HUDEP-2 (cell line): Measurements from ENCODE around the gene SERF2.

Experiments
- DNase-seq, 76 experiments: peaks; one replicate each; lab custom pipeline; 2025; ENCODE audit not compliant: unreplicated experiment in 76 of 76; lab: John Stamatoyannopoulos, UW

The SERF2 gene

DNA sequence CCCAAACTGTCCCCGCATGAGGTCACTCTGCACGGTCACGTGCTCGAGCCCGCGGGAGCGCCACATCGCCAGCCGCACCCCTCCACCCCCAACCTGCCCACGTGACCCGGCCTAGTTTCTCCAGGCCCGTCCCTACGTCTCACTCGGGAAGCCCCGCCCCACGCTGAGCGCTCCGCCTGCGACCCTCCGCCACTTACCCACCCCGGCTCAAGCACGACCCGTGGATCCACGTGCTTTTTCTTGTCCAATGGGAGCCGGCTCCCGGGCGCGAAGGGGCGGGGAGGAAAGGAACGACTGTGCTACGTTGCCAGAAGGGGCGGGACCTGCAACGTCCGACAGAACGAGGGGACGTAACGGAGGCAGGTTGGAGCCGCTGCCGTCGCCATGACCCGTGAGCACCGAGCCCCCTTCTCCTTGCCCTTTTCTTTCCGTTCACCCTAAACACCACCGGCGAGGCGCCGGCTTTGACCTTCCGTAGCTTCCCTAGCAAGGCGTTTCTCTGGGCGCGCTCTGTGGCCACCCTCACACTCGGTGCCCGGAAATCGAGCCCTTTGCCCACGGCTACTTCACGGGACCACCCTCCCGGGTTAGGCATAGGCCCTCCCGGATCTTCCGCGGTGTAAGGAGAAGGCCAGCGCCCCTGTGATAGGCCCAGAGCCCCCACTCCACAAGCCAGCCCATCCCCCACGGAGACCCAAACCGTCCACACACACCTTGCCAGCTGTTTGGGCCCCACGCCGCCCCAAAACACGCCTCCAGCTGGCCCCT, at the start of gene SERF2:
SERF2 (plus strand) TSS at position 328 of the 768 bp plus-strand sequence; CDS start at position 385, 57 bp downstream.
- peak in 75 of 76 experiments; percentile 71 to 100 (median 99) for DNase-seq

DNA sequence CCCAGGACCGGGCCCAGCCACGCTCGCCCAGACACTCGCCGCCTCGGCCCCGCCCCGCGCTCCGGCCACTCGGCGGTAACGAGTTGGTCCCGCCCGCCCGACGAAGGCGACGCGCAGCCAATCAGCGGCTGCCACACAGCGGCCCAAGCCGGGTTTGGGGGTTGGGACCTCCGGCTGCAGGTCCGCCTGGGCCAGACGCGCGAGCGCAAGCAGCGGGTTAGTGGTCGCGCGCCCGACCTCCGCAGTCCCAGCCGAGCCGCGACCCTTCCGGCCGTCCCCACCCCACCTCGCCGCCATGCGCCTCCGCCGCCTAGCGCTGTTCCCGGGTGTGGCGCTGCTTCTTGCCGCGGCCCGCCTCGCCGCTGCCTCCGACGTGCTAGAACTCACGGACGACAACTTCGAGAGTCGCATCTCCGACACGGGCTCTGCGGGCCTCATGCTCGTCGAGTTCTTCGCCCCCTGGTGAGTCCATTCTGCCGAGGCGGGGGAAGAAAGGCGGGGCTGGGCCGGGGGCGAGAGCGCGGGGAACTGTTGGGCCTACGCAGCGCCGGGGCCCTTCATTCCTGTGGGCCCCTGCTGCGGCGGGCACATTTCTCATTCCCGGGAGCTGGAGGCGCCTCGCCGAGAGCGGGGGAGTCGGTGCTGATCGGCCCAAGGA, 45.7 kb upstream of the SERF2 start, which contains the start of gene PDIA3:
PDIA3 (plus strand) TSS at position 194 of the 658 bp plus-strand sequence; CDS start at position 296, 102 bp downstream.
- peak in 74 of 76 experiments; percentile 30 to 92 (median 79) for DNase-seq

DNA sequence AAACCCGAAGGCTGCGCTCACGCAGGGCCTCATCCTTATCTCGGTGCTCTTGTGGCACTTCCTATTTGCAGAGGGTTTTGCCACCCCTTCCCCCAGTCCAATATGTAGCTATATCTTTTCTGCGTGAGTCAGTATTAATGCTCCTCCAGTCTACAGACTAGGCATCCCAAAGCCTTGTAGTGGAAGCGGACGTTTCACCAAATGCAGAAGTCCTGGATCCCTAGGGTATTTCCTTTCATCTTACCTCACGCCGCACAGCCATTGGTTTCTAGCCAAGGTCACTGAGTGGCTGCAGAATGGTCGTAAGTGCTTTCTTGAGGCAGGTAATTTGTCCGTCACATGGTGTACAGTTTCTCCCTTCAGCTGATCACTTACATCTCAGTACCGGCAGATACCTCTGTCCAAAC, 45.2 kb upstream of the SERF2 start:
- DNase-seq = peak in 35 of 76 experiments; percentile 5 to 68 (median 33)

DNA sequence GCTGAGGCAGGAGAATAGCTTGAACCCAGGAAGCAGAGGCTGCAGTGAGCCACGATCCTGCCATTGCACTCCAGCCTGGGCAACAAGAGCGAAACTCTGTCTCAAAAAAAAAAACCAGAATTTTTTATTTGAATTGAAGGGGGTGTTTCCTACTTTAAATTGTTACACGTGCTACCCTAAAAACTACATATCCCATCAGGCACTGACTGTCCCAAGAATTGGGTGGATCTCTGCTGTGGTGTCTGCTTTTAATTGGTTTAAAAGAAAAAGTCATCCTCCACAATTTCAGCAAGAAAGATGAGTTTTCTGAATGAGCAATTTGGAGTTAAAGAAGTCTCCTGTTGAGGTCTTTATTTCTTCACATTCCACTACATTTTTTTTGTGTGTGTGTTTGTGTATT, 43.7 kb upstream of the SERF2 start:
- peak in 1 of 76 experiments; percentile 2 for DNase-seq

DNA sequence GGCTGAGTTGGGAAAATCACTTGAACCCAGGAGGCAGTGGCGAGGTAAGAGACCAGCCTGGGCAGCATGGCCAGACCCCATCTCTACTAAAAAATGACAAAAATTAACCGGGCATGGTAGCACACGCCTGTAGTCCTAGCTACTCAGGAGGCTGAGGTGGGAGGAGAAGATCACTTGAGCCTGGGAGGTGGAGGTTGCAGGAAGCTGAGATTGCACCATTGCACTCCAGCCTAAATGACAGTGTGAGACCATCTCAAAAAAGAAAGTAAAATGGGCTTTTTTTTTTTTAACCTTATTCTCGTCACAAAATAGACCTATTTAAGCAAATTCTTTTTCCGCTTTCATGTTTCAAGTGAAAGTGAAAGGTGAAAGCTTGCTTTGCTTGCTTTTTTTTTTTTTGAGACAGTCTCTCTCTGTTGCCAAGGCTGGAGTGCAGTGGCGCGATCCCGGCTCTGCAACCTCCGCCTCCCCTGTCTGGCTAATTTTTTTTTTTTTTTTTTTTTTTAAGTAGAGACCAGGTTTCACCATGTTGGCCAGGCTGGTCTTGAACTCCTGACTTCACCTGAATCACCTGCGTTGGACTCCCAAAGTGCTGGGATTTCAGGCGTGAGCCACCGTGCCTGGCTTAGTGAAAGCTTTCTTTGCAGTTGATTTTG, 42.3 kb upstream of the SERF2 start:
- DNase-seq = no peak

DNA sequence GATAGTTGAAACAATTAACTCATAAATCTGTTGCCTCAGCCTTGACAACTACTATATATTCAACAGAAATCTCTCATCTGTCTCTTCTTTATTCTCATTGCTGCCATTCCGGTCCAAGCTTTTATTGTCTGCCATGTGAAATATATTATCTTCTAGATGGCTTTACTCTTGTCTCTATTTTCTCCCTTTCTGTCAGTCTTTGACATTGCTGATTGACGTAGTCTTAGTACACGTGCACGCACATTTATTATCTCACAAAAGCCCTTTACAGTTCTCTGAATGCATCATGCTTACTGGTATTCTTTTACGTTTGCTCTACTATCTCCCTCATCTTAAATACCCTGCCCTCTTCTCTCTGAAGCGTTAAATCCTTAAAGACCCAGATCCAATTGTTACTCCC, 40.2 kb upstream of the SERF2 start:
- no peak for DNase-seq

DNA sequence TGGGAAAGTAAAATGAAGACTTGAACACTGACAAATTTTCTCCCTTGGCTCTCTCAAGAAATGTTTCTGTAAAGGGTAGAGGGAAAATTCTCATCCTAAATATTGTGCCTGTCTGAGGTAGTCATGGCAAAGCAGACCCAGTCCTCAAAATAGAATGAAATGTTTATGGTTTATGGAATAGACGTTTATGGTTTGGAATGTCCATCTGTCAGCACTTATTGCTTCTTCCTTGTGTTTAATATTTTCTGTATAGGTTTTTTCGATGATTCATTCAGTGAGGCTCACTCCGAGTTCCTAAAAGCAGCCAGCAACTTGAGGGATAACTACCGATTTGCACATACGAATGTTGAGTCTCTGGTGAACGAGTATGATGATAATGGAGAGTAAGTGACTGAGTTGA, 29.3 kb upstream of the SERF2 start:
- DNase-seq = no peak

DNA sequence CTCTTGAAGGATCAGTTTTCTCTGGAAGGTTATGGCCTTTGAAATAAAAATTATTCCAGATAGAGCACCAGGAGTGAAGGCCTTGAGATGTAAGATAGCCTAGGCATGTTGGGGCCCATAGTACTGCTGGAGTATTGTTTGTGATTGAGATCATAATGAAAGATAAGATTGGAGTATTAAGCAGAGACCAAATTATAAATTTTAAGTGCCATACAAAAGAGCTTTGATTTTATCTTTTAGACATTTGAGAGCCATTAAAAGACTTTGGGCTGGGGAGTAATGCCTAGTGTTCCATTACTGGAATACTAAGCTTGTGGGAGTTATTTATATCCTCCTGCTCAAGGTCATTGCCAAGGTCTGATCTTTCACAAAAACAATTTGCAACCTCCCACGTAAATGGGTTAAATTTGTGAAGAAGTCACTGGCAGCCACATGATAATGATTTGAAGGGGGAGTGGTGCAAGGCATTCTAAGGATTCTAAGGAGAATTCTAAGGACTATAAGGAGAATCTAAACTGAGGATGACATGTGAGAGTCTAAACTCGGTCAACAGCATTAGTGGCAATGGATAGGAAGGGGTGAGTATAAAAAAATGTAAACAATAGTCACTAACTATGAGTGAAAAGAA, 28.2 kb upstream of the SERF2 start:
- DNase-seq = no peak

DNA sequence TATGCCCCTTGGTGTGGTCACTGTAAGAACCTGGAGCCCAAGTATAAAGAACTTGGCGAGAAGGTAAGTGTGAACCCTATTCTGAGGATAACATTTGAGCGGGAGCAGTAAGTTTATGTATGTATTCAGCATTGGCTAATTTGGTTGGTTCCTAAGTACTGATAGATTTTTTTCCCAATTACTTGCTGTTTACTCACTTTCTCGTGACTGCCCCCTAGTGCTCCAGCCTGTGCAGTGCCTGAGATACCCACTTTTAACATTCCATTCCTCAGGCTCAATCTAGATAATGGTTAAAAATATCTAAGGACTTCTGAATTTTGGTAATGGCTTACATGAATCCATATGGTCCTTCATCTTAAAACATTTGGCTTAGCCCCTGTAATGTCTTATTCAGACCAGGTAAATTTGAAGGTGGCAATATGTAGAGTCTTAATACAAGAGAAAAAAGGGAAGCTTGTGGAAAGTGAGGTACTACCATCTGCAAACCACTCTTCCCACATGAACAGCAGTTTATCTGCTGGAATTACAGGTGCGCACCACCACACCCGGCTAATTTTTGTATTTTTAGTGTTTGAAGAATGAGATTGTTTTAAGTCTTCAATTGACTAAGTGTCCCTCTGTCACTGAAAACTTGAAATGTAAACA, 22.4 kb upstream of the SERF2 start:
- DNase-seq = peak in 51 of 76 experiments; percentile 1 to 67 (median 27)

DNA sequence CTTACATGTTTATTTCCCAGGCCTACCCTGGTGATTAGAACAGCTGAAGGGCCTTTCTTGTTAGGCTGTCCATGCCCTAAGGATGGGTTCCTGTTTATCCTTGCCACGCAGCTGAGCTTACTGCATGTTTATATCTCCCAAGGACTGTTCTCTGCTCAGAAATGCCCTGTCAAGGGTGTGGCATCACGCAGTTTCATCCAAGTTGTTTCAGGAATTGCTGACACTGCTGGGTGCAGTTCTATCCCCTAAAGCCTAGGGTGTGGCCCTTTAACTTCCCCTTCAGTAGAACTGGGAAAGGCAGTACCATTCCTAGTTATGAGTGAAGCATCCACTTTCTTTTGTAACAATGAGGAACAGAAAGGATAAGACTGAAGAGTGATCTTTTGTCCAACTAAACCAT, 20.3 kb upstream of the SERF2 start:
- DNase-seq = peak in 1 of 76 experiments; percentile 5

DNA sequence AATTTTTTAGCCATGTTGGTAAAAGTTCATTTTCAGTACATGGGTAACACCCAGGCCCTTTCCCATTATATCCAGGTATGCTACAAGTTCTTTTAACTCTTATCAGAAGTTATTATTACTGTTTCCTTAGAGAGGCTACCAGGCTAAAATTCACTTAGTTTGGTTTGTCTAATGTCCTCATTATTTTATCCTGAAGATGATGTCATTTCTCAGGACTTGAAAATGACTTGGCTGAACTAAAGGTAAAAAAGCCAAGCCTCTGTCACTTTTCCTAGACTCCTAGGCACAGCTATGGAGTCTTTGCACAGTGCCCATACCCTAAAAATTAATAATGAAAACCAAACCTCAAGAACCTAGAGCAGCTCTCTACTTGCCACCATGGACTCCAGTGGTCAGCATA, 19.5 kb upstream of the SERF2 start:
- no peak for DNase-seq

DNA sequence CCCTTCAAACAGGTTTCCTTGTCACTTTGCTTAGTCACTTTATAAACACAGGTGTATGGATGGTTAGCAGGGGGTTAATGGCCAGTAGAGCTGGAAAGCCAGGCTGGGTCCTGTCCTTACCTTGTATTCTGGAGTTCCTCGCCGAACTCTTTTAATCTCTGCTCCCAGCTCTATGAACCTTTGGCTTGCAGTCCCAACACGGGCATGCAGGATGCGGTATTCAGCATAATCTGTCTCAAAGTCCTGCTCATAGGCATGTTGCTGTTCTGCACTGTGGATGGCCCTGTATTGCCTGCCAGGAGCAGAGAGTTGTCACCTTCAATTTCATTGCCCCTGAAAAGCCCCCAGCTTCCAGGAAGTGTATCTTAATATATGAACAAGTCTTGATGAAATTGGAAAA, 18.1 kb upstream of the SERF2 start:
- DNase-seq = no peak

DNA sequence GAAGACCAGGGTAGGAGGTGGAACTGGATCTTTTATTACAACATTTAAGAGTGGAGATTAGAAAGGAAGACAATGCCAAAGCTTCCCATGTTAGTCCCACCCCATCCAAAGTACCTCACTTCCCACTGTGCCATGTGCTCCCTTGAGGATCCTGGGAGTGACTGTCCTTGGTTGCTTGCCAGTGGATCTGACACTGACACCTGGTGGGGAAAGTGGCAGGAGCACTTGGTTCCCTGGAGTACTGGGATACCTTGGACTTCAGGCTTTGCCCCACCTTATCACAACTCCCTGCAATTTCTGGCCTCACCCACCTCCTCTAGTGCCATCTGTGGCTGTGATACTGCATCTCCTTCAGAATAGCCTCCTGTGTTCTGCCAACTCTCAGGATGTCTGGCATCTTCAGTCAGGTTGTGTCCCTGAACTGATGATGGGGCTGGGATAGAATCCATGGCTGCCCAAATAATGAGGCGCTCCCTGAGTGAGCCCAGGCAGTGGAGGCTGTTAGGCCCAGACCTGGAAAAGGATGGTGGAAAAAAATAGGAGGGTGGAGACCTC, 16.6 kb upstream of the SERF2 start:
- peak in 1 of 76 experiments; percentile 22 for DNase-seq

DNA sequence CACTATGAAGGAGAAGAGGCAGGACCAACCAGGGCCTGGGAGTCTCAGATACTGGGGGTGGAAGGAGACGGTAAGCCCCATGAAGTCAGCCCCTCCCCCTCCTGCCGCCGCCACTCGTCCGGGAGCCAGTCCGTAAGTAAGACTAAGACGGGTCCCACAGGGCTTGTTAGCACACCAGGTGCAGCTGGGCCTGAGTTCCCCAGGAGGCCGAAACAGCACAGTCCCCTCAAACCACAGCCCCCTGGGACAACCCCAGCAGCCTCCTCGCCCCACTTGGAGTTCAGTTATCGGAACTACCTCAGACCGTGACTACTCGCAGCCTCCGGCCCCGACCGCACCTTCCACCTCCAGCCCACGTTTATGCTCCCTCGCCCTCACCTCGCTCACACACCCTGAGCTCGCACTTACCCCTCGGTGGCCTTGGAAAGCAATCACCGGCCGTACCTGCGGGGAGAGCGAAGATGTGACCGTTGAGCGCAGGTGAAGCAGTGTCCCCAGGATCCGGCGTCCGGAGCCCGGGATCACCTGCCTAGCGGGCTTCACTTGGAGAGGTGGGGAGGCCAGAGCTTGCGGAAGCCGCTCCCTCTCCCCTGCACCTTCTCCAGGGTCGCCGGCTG, 15.9 kb upstream of the SERF2 start:
- DNase-seq = no peak

DNA sequence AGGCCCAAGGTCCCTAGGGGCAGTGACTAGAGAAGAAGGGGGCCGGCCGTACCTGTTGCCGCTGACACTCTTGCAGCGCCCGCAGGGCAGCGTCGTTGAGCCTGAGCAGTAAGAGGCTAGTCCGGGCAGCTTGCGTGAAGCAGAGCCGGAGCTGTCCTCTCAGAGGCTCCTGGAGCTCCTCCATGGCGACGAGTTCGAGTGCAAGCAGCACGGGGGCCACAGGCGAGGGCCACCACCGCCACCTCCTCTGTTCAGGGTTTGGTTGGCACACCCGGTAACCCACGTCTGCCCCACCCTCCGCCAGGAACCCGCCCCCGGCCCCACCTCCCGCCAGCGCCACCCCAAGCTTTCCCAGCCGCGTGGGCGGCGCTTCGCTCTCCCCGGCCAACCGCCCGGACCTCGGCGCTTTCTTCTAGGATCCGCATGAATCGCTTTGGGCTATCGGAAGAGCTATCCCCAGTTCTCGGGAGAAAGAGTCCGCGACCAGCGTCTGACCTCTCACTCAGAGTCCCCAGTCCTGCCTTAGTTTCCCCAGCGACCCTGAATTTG, 15.3 kb upstream of the SERF2 start, which contains the start of gene ELL3:
ELL3 (minus strand) TSS at position 249 of the 549 bp plus-strand sequence; CDS start at position 184, 65 bp downstream.
- peak in 72 of 76 experiments; percentile 43 to 89 (median 78) for DNase-seq

DNA sequence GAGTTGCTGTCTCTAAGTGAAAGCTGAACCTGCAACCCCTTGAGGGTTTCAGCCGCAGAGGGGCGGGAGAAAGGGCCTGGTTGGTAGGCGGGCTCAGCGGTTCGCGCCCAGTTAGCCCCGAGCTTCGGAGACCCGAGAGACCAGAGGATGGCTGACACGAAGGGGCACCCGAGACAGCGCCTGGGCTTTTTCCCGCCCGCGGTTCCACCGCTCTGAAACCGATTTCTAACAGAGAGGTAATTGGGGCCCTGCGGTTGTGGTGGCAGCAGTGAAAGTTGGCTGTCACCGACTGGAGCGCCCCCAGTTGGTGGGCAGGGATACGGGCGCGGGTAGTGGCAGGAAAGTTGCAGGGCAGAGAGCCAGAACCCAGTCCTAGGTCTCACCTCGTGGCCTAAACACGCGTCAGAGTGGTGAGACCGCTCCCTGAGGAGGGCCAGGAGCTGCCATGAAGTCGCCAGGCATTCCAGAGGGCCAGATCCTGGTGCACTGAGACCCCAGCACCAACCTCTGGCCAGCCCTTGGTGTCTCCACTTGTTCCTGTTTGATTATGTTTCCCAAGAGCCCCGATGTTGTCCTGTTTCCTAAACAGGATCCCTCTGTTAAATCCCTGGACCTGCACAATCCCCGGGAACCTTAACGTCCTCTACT, 14.7 kb upstream of the SERF2 start:
- peak in 75 of 76 experiments; percentile 44 to 93 (median 82) for DNase-seq

DNA sequence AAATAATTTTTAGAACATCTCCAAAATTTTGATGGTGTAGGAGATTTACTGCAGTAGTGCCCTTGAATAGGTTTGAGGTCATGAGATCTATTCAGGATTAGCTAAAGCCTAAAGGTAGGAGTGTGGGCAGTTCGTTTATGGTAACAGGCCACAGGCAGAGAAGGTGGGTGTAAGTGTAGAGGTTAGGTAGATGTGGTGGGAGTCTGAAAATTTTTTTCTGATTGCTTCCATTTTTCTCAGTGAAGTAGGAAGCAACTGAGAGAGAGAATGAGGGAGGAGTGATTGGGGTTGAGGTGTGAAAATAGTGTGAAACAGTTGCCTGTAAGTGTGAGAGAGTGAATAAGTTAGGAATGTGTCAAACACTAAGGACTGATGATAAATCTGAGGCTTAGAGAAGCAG, 13.1 kb upstream of the SERF2 start:
- DNase-seq = no peak

DNA sequence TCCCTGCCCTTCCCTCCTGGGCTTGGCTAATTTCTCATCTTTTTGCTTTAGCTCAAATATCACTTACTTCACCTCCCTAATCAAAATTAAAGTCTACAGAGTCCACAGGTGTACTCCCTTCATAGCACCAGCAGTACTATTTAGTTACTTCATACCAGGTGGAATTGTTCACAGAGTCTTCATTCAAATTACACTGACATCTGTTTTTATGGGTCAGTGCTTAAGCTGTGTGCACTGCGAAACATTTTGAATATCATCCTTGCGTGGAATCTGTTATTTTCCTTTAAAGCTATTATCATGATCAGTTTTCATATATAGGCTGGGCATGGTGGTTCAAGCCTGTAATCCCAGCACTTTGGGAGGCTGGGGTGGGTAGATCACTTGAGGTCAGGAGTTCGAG, 2.7 kb upstream of the SERF2 start:
- no peak for DNase-seq
